RWPE1 (cell line): Measurements from ENCODE around the gene CPNE5.

Experiments
- CTCF ChIA-PET: fragments of 350-600 bp; sonication (Branson Sonifier 250); formaldehyde crosslinking; extraction: SDS; loops from one replicate; lab custom pipeline; 2021; lab: Yijun Ruan, JAX
- POLR2A ChIA-PET: fragments of 400-600 bp; formaldehyde crosslinking; extraction: SDS; loops from one replicate; lab custom pipeline; 2020; ENCODE audit warnings: antibody characterized with exemption; ENCODE audit not compliant: low non-redundant PET; lab: Yijun Ruan, JAX
- DNase-seq: peaks from one replicate; pipeline ENCODE4 v3.0.0; 2012; ENCODE audit warnings: low spot score
- H3K27ac ChIP-seq: fragments of 450-650 bp; 2 replicates; pipeline ENCODE4 v1.5.1; 2017
- TF ChIP-seq, protein P1 (sequence below): fragments of 450-650 bp; conservative IDR thresholded peaks from 2 replicates; pipeline ENCODE4 v1.5.1; 2017; ENCODE audit warnings: low read depth, mild to moderate bottlenecking

The CPNE5 gene

DNA sequence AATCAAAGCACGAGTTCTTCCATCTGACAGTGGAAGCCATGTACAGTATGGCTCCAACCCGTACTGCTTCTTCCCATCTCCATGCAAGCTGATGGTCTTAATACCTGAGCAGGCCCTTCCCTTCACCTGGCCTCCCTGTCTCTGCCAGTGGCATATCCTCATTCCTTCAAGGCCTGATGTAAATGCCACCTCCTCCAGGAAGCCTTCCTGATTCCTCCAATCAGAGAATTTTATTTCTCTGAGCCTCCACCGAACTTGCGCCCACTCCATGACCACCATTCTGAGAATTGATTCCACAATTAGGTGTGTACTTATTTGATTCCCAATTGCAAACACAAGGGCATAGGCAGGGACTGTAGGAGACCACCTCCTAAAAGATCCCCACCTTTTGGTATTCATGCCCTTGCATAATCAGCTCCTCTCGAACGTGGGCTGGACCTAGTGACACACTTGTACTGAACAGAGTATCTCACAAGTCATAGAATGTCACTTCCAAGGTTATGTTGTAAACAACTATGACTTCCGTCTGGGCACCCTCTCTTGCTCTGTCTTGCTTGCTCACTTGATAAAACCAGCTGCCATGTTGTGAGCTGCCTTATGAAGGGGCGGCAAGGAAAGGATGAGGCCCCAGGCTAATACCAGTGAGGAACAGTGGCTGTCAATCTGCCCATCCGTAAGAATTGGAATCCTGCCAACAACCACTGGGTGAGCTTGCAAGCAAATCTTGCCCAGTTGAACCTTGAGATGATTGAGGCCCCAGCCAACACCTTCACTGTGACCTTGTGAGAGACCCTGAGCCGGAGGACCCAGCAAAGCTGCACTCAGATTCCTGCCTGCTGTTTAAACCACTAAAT is 38.8 kb downstream of the CPNE5 start:
- DNase-seq = no peak
- TF ChIP-seq, protein P1, sequence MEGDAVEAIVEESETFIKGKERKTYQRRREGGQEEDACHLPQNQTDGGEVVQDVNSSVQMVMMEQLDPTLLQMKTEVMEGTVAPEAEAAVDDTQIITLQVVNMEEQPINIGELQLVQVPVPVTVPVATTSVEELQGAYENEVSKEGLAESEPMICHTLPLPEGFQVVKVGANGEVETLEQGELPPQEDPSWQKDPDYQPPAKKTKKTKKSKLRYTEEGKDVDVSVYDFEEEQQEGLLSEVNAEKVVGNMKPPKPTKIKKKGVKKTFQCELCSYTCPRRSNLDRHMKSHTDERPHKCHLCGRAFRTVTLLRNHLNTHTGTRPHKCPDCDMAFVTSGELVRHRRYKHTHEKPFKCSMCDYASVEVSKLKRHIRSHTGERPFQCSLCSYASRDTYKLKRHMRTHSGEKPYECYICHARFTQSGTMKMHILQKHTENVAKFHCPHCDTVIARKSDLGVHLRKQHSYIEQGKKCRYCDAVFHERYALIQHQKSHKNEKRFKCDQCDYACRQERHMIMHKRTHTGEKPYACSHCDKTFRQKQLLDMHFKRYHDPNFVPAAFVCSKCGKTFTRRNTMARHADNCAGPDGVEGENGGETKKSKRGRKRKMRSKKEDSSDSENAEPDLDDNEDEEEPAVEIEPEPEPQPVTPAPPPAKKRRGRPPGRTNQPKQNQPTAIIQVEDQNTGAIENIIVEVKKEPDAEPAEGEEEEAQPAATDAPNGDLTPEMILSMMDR = no peak
- no peak overlapping the region for H3K27ac ChIP-seq
- POLR2A ChIA-PET = no interaction called here
- CTCF ChIA-PET = interaction anchor here (0.6 kb wide), 1 partner anchor 366 kb away, joined by 3 read pairs; no protein-coding TSS in a partner anchor

DNA sequence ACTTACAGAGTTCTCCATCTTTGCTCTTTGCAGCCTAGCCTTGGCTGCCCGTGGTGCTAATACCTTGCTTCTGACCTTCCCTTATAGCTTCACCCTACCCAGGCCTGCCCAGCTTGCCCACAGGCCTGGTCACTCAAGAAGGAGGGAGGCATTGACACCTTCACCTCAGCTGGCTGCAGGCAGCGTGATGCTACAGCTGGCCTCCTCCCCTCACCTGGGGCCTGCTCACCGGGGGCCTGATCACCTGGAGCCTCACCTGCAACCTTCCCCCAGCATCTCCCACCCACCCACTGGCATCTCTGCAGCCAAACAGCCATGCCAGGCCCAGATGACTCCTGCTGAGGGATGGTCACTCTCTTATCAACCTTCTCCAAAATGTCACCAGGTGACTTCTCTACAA is 40.4 kb downstream of the CPNE5 start:
- ChIA-PET CTCF (no interaction called here), POLR2A (no interaction called here)
- TF ChIP-seq, protein P1 = no peak
- DNase-seq = no peak
- no peak overlapping the region for H3K27ac ChIP-seq

DNA sequence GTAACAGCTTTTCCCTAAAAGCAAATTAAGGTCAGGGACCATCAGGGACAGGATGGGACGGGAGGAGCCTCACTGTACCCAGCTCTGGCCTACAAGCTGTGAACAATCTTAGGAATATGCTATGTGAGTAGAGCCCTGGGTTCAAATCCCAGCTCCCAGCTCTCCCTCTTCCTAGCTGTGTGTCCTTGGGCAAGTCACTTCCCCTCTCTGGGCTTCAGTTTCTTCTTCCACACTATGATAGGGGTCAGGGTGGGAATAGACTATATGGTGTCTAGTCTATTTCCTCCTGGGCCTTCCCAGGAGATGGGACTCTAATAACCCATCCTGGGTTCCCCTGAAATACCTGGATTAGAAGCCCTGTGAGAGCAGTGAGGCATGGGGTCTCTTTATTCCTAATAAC is 41.6 kb downstream of the CPNE5 start:
- no peak overlapping the region for H3K27ac ChIP-seq
- TF ChIP-seq, protein P1 = no peak
- POLR2A ChIA-PET = no interaction called here
- no peak for DNase-seq
- CTCF ChIA-PET = no interaction called here

DNA sequence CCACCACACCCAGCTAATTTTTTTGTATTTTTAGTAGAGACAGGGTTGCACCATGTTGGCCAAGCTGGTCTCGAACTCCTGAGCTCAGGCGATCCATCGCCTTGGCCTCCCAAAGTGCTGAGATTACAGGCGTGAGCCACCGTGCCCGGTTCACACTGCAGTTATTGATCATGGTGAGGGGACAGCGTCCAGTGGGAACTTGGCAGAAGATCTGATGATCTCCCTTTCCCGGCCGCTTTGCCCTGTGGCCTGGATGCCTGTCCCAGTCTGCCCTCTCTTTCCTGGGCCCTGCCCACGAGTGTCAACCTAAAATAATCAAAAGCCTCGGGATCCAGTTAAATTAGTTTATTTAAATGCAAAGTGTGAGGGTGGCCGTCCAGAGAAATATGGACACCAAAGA is 42.2 kb downstream of the CPNE5 start:
- TF ChIP-seq, protein P1 = no peak
- no peak overlapping the region for H3K27ac ChIP-seq
- no peak for DNase-seq
- POLR2A ChIA-PET = no interaction called here
- CTCF ChIA-PET = no interaction called here

DNA sequence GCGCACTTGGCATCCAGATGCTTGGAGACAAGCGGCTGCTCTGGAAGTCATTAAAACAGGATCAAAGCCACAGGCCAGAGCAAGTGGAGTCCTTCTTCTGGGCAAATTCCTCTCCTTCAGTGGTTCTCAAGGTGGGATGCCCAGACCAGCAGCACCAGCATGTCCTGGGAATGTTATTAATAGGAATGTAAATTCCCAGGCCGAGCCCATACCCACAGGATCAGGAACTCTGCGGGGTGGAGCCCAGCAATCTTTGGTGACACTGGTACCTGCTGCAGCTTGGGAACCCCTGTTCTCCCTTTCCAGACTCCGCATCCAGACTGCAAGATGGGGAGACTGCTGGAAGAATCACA is 44.6 kb downstream of the CPNE5 start:
- TF ChIP-seq, protein P1 = no peak
- ChIA-PET POLR2A (no interaction called here), CTCF (interaction anchor here (0.6 kb wide), 2 partner anchors 8 to 10 kb away, joined by 3 read pairs; no protein-coding TSS in a partner anchor)
- DNase-seq = no peak
- no peak overlapping the region for H3K27ac ChIP-seq

DNA sequence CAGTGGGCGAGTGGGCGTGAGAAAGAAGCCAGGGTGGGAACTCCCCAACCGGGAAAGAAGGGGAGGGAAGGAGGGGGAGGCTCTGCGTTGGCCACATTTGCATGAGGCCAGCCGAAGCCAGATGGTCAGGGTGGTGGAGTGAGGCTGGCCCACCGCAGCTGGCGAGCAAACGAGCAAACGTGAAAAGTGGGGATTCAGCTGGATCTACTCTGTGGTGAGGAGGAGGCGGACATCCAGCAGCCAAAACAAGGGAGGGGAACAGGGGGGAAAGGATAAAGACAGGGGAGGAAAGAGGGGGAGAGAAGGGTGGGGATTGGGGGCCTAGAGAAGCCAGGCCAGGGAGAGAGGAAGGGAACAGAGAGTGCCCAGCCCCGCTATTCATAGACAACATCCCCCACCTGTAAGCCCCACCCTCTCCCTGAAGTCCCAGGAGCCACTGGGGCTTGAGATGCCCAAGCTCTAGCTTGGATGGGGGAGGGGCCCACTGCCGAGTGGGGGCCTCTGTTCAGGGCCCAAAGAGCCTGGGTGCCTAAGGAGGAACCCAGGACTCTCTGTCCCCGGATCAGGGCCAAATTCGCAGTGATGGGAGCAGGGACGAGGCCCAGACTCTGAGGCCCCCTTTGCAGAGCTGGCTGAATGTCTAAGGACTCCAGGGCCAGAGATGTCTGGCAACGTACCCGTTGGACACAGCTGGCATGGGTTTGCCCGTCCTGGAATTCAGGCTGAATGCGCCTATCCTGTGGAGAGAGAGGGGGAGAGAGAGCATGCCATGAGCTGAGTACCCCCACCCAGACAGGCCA is 45.1 kb downstream of the CPNE5 start:
- no peak for DNase-seq
- POLR2A ChIA-PET = no interaction called here
- TF ChIP-seq, protein P1 = no peak
- no peak overlapping the region for H3K27ac ChIP-seq
- CTCF ChIA-PET = interaction anchor here (0.6 kb wide), 2 partner anchors 8 to 9 kb away, joined by 3 read pairs; no protein-coding TSS in a partner anchor
